Stimulated activated CD4-positive, alpha-beta T cell treated with anti-CD3 and anti-CD28 coated beads, Interleukin-1b, Interleukin-23, amount 100 ng/mL, for 24 hours (primary cell): ENCODE data around the gene TMEM185A.
"Not testable (repeated sequence)": the region's sequence is repeated elsewhere in the genome, so short reads cannot be mapped to it uniquely, and the experiment has no call there.

Experiments
- DNase-seq, 4 experiments: peaks; one replicate each; pipeline ENCODE4 v3.0.0-alpha.2; 2020; ENCODE audit warnings: low read depth in 4 of 4, low spot score in 1 of 4

The TMEM185A gene

DNA sequence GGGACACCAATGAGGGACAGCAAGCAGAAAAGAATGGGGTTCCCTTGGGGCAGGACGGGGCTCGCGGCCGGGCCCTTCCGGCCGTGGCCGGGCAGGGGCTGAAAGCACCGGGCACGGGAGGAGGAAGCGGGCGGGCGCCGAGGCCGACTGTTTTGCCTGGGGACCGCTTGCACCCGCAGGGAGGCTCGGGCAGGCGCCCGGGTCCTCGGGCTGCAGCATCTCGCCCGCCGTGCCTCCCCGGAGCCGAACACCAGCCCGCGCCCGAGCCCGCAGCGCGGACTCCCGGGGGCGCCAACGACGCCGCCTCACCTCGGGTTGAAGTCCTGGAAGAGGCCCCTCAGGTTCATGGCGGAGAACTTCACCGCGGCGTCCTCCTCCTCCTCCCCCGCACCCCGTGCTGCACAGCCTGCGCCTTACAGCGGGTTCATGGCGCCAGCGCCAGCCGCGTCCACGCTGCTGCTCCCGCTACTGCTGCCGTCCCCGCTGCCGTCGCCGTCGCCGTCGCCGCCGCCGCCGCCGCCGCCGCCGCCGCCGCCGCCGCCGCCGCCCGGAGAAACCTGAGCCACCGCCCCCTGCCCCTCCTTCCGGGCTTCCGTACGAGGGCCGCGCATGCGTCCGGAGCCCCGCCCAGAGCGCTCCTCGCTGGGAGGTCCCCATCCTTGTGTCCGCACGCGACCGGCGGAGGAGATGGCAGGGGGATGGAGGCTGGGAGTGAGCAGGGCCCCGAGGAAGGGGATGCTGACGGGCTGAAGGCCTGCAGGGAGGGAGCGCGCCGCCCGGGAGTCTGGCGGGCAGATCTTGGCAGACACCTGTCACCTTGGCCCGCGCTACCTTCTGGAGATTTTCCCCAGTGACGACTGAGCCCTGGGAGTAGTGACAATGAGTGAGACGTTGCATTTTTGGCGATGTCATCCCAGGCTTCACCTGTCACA is at the start of gene TMEM185A:
TSS of gene TMEM185A (minus strand) at position 559 of the 932 bp plus-strand sequence. CDS start at position 347, 212 bp downstream.
- DNase-seq, result peak; percentile 42 to 62 (median 54)

- DNase-seq, result no peak
Observed at GRCh38 chrX:149681182-149681581, 49.6 kb upstream of the TMEM185A start.

DNA sequence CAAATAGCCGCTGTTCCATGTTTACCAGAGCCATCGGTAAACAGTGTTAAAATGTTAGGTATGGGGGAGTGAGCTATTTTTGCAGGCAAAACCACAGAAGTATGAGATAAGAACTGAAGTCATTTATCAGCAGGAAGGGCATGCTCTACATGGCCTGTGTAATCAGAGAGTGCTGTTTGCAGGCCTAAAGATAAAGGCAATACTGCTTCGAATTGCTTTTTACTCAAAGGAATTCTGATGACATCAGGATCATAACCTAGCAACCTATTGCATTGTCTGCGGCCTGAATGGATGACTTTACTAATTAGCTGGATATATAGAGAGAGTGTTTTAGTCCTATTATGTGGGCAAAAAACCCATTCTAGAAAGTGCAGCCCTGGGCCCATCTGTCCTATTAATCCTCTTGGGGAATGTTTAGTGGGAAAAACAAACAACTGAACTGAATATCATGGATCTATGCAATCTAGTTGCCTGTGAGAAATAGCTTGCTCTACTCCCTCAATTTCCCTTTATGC is 47.6 kb upstream of the TMEM185A start:
- not testable (repeated sequence) for DNase-seq

GRCh38 chrX:149675554-149675953 is 44.0 kb upstream of the TMEM185A start:
- DNase-seq, result not testable (repeated sequence)

DNA sequence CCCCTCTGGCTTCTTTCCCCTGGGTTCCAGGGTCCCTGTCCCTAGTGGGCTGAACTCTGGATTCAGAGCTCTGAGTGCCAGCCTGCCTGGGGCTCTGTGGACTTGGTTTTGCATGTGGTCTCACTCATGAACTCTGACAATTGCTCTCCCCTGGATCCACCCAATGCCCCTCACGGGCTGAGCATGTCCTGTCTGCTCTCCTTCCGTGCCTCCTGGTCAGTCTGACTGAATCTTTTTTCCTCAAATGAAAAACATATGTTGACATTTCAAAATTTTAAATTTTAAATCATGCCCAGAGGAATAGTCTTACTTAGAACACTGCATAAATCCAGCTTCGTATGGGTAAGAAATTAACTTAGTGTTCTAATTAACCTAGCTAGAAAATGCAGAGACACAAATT is 43.5 kb upstream of the TMEM185A start:
- not testable (repeated sequence) for DNase-seq

DNA sequence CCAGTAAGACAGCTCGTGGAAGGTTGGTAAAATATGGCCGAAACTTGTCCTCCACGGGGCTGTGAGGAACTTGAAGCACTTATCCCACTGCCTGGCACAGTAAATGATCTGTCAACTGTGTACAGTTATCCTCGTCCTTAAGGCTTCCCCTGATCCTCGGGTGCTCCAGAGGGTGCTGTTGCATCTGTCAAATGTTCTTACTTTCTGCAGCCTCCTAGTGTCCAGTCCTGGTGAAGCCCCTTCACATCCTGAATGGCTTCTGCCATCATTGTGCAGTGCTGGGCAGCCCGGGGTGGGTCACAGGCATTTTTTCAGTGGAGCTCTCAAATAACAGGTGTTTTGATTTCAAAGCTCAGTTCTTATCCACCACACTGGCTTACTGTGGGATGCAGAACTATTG is 29.0 kb upstream of the TMEM185A start:
- DNase-seq, result not testable (repeated sequence)

- DNase-seq, result not testable (repeated sequence)
Observed at GRCh38 chrX:149656260-149656884, 24.8 kb upstream of the TMEM185A start.

DNA sequence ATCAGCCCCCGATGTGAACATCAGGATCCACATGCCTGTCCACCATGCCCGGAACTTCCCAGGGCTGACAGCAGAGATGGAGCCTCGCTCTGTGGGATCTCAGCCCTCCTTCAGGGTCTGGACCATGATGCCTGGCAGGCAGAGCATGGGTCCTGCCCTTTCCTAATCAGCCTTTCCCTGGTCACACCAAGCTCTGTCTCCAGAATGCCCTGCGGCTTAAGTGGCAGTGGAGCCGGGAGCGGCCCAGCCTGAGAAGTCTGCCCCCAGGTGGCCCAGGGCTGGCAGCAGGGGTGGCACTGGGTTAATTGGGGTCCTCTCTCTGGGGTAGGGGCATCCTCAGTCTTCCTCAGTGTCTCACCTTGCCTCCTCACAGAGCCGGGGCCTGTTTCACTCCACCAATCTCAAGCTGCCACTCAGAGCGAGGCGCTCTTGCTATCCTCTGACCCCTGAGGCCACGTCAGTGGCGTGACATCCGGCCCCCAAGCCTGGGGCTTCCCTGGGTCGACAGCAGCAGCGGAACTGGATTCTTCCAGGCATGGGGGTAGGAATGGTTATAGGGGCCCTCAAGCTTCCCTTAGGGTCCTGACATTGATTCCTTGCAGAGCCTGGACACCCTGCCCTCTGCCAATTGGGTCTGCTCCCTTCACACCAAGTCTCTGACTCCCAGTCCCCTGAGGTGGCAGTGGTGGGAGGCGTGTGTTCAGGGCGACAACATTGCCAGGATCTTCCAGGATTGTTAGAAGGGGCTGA is 20.8 kb upstream of the TMEM185A start:
- DNase-seq, result no peak

- no peak for DNase-seq
Observed at GRCh38 chrX:149650162-149650561, 18.6 kb upstream of the TMEM185A start.

- no peak for DNase-seq
Observed at GRCh38 chrX:149648932-149649331, 17.3 kb upstream of the TMEM185A start.

DNA sequence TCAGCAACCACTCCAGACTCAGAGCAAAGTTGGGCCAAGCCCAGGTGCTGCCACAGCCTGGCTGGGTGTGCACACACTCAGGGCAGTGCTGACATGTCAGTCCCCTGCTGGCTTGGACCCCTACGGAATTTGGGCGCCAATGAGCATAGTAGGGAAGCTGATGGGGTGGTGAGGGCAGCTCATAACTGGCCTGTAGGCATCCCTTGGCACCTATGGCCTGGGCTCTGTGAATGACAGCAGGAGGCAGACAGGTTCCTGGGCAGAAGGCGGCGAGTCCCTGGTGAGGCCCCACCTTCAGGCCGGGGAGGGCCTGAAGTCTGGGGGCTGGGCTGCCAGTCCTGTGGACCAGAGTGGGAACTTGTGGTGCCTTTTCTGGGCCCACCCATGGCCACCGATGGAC is 15.9 kb upstream of the TMEM185A start:
- DNase-seq, result no peak

GRCh38 chrX:149643496-149643895 is 11.9 kb upstream of the TMEM185A start:
- DNase-seq, result no peak

DNA sequence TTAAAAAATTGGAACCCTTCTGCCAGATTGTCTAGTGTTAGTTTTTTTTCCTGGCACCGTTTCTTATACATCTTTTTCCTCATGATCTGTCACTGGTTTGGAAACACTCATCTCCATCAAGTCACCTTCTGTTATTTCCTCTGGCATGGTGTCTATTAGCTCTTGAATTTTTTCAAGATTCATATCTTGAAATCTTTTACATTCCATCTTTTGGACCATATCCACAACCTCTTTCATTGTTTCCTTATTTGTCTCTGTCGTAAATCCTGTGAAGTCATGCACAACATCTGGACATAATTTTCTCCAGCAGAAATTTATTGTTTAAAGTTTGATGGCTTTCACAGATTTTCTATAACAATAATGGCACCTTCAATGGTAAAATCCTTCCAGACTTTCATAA is 10.2 kb upstream of the TMEM185A start:
- no peak for DNase-seq

GRCh38 chrX:149641432-149641831 is 9.8 kb upstream of the TMEM185A start:
- DNase-seq, result no peak

DNA sequence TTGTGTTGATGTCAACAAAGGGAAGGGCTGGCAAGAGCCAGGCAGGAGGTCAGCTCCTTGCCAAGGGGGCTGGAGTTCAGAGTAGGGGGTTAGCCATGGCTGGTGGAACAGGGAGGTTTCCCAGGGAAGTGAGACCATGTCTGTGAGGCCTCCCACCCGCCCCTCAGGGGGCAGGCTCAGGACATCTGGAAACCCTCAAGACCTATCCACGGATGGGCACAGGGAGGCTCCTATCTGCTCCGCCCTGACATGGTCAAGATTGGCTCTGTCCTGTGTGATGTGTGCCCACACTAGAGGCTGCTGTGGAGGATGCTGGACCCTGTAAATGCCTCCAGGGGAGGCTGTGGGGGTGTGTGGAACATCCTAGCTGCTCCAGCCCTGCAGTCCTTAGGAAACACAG is 8.0 kb upstream of the TMEM185A start:
- no peak for DNase-seq

DNA sequence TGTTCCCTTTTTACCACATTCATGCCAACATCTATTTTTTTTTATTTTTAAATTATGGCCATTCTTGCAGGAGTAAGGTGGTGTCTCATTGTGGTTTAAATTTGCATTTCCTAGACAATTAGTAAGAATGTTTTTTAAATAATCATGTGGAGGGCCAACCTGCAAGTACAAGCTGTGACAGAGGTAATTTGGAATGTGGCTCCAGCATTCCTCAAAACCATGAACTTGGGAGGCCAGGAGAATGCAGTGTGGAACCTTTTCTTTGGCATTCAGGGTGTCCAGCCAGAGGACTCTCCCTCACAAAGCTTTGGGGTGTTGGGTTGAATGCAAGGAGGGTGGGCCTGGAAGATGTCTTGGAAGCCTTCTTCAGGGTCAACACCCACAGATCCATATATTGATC is 7.3 kb upstream of the TMEM185A start:
- no peak for DNase-seq

GRCh38 chrX:149633511-149633910 is 1.9 kb upstream of the TMEM185A start:
- no peak for DNase-seq

DNA sequence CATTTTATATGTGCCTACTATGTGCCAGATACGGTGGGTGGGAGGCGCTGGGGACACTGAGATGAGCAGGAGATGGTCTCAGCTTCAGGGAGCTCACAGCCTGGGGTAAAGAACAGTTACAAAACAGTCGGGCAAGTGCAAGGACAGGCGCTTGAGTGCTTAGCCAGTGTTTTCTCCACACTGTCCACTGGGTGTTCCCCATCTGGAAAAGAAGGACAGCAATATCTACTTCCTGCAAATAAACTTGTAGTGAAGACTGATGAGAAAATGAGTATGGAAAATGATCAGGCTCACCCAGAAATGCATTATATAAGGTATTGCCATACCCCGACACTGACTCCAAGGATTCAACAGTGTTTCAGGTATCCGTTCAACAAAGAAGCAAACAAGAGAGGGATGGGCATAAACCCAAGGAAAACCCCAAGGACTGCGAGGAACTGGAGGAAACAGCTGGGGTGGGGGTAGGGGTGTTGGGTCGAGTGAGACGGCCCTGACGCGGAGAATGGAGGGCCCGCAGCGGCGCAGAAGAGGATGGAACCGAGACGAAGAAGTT is 835 bp downstream of the TMEM185A start:
- DNase-seq, result no peak

GRCh38 chrX:149629730-149630387 is 1.7 kb downstream of the TMEM185A start:
- no peak for DNase-seq

GRCh38 chrX:149628768-149629167 is 2.8 kb downstream of the TMEM185A start:
- no peak for DNase-seq

DNA sequence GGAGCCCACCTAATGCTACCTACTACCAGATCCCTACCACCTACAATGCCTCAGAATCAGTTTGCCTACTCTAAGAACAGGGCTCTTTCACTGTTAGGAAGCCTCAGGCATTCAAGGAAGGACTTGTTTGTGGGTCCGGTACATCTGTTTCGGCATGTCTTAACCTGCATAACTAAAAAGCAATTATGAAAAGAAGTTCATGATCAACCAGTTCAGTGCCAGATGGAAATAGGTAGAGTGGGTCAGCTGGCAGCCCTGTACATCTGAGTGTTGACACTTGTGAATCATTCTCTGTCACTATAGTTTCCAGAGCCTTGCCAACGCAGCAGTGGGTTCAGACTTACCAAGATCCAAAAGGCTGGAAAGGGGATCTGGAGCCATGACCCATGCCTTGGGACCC is 3.3 kb downstream of the TMEM185A start:
- DNase-seq, result no peak
